H9 (cell line): Measurements from ENCODE around the gene PLCZ1. TPM values are rescaled to one million over a fixed set of nuclear protein-coding genes. Genes with fewer than 3 reads are reported as not detected.

Source experiments
- DNase-seq: peaks from one replicate; pipeline ENCODE4 v3.0.0-alpha.2; 2017
- H2AFZ ChIP-seq: one replicate; pipeline ENCODE4 v1.6.1; 2013; ENCODE audit warnings: mild to moderate bottlenecking, low read length, control low read depth, moderate library complexity
- H2AK5ac ChIP-seq: 2 replicates; pipeline ENCODE4 v1.6.1; 2013; ENCODE audit warnings: low read length, control low read depth, mixed read lengths; ENCODE audit not compliant: insufficient read length
- H2BK120ac ChIP-seq: one replicate; pipeline ENCODE4 v1.6.1; 2013; ENCODE audit warnings: low read depth, mild to moderate bottlenecking, low read length, control low read depth, inconsistent platforms; ENCODE audit not compliant: poor library complexity, severe bottlenecking
- H2BK12ac ChIP-seq: 2 replicates; pipeline ENCODE4 v1.6.1; 2013; ENCODE audit warnings: low read length, control low read depth, mixed read lengths, low read depth; ENCODE audit not compliant: insufficient read length
- H2BK15ac ChIP-seq: 2 replicates; pipeline ENCODE4 v1.6.1; 2013; ENCODE audit warnings: low read depth, low read length, control low read depth
- H2BK20ac ChIP-seq: one replicate; pipeline ENCODE4 v1.6.1; 2013; ENCODE audit warnings: low read depth, mild to moderate bottlenecking, low read length, control low read depth, inconsistent platforms; ENCODE audit not compliant: poor library complexity, severe bottlenecking
- H2BK5ac ChIP-seq: 2 replicates; pipeline ENCODE4 v1.6.1; 2013; ENCODE audit warnings: low read length, control low read depth, mixed read lengths; ENCODE audit not compliant: insufficient read length
- H3K14ac ChIP-seq: 2 replicates; pipeline ENCODE4 v1.6.1; 2013; ENCODE audit warnings: low read length, control low read depth; ENCODE audit not compliant: insufficient read depth
- H3K18ac ChIP-seq: 2 replicates; pipeline ENCODE4 v1.6.1; 2013; ENCODE audit warnings: low read depth, mild to moderate bottlenecking, mixed read lengths, low read length, control low read depth; ENCODE audit not compliant: insufficient read length
- H3K23ac ChIP-seq: 2 replicates; pipeline ENCODE4 v1.6.1; 2013; ENCODE audit warnings: low read length, control low read depth, mixed read lengths, low read depth; ENCODE audit not compliant: insufficient read length
- H3K23me2 ChIP-seq: 2 replicates; pipeline ENCODE4 v1.6.1; 2013; ENCODE audit warnings: low read depth, mild to moderate bottlenecking, mixed read lengths, low read length, control low read depth; ENCODE audit not compliant: insufficient read length, poor library complexity, severe bottlenecking
- H3K27ac ChIP-seq: 2 replicates; pipeline ENCODE4 v1.5.1; 2013; ENCODE audit warnings: low read length, control low read depth, mixed read lengths, low read depth; ENCODE audit not compliant: insufficient read length
- H3K27me3 ChIP-seq: 2 replicates; pipeline ENCODE4 v1.6.1; 2013; ENCODE audit warnings: low read length, control low read depth, inconsistent platforms; ENCODE audit not compliant: insufficient read depth
- H3K4ac ChIP-seq: 2 replicates; pipeline ENCODE4 v1.6.1; 2013; ENCODE audit warnings: low read depth, mild to moderate bottlenecking, control low read depth, inconsistent platforms, low read length, moderate library complexity
- H3K4me1 ChIP-seq: 2 replicates; pipeline ENCODE4 v1.6.1; 2013; ENCODE audit warnings: low read length, control low read depth, inconsistent platforms; ENCODE audit not compliant: insufficient read depth
- H3K4me2 ChIP-seq: 2 replicates; pipeline ENCODE4 v1.6.1; 2013; ENCODE audit warnings: low read length, control low read depth, mixed read lengths; ENCODE audit not compliant: insufficient read length, insufficient read depth
- H3K56ac ChIP-seq: 2 replicates; pipeline ENCODE4 v1.6.1; 2013; ENCODE audit warnings: low read depth, mild to moderate bottlenecking, mixed read lengths, low read length, control low read depth; ENCODE audit not compliant: insufficient read length
- H3K79me1 ChIP-seq: 2 replicates; pipeline ENCODE4 v1.6.1; 2013; ENCODE audit warnings: low read depth, mild to moderate bottlenecking, moderate library complexity, low read length, control low read depth, inconsistent platforms; ENCODE audit not compliant: insufficient read depth, poor library complexity, severe bottlenecking
- H3K79me2 ChIP-seq: 2 replicates; pipeline ENCODE4 v1.6.1; 2013; ENCODE audit warnings: low read length, control low read depth, inconsistent platforms; ENCODE audit not compliant: insufficient read depth
- H3K9ac ChIP-seq: 2 replicates; pipeline ENCODE4 v1.6.1; 2013; ENCODE audit warnings: low read length, control low read depth, mixed read lengths; ENCODE audit not compliant: insufficient read length; ENCODE audit errors: extremely low read depth
- H3K9me3 ChIP-seq: one replicate; pipeline ENCODE4 v1.6.1; 2013; ENCODE audit warnings: low read depth, low read length, inconsistent platforms; ENCODE audit not compliant: control insufficient read depth
- H3T11ph ChIP-seq: one replicate; pipeline ENCODE4 v1.6.1; 2013; ENCODE audit warnings: mild to moderate bottlenecking, low read length, control low read depth, inconsistent platforms
- H4K20me1 ChIP-seq: one replicate; pipeline ENCODE4 v1.6.1; 2013; ENCODE audit not compliant: control insufficient read depth, insufficient read length, insufficient read depth
- H4K5ac ChIP-seq: 2 replicates; pipeline ENCODE4 v1.6.1; 2013; ENCODE audit warnings: low read depth, mild to moderate bottlenecking, mixed read lengths, low read length, control low read depth; ENCODE audit not compliant: insufficient read length
- H4K8ac ChIP-seq: replicated peaks from 2 replicates; pipeline ENCODE4 v1.6.1; 2013; ENCODE audit warnings: low read length, control low read depth, mixed read lengths, low read depth; ENCODE audit not compliant: insufficient read length
- H4K91ac ChIP-seq: 2 replicates; pipeline ENCODE4 v1.6.1; 2013; ENCODE audit warnings: low read depth, mild to moderate bottlenecking, moderate library complexity, mixed read lengths, low read length, control low read depth; ENCODE audit not compliant: insufficient read length
- H3K27ac Mint-ChIP-seq, 3 experiments: 2 replicates in 2 of 3; 3 replicates in 1 of 3; pipeline ENCODE4 v1.8.0; 2020 to 2021; ENCODE audit warnings: mixed read lengths in 3 of 3, mild to moderate bottlenecking in 1 of 3, moderate library complexity in 1 of 3
- H3K27me3 Mint-ChIP-seq: 2 replicates; pipeline ENCODE4 v1.8.0; 2021; ENCODE audit warnings: low read depth, mild to moderate bottlenecking, moderate library complexity, mixed read lengths
- H3K36me3 Mint-ChIP-seq, 3 experiments: 2 replicates in 2 of 3; 3 replicates in 1 of 3; pipeline ENCODE4 v1.8.0; 2020 to 2021; ENCODE audit warnings: low read depth in 3 of 3, mixed read lengths in 3 of 3; ENCODE audit not compliant: insufficient read depth in 1 of 3
- H3K4me1 Mint-ChIP-seq, 2 experiments: 2 replicates each; pipeline ENCODE4 v1.8.0; 2020; ENCODE audit warnings: mixed read lengths in 2 of 2
- H3K4me3 Mint-ChIP-seq, 2 experiments: 2 replicates in 1 of 2; 3 replicates in 1 of 2; pipeline ENCODE4 v1.8.0; 2020 to 2021; ENCODE audit warnings: mild to moderate bottlenecking in 2 of 2, mixed read lengths in 2 of 2, moderate library complexity in 1 of 2
- H3K9me3 Mint-ChIP-seq, 2 experiments: 2 replicates in 1 of 2; 3 replicates in 1 of 2; pipeline ENCODE4 v1.8.0; 2020; ENCODE audit warnings: mild to moderate bottlenecking in 2 of 2, mixed read lengths in 2 of 2, moderate library complexity in 1 of 2
- CTCF ChIP-seq: fragments of 200-600 bp; sonication (generic); conservative IDR thresholded peaks from 3 replicates; pipeline ENCODE4 v1.8.0; 2021; ENCODE audit warnings: antibody characterized with exemption, mild to moderate bottlenecking
- total RNA-seq: library from RNA; stranded (reverse); gene quantifications from 2 replicates; pipeline ENCODE4 v1.2.1, GENCODE V29; 2021

Gene PLCZ1
- total RNA-seq, 1 experiment from 2014 or later, result not detected

GRCh38 chr12:18658829-18659228 lies 79.0 kb downstream of the PLCZ1 start:
- Histone ChIP-seq H3K14ac (no peak overlapping the region), H3K27ac (no peak overlapping the region), H2AK5ac (no peak overlapping the region), H4K91ac (no peak overlapping the region), H4K8ac (no peak overlapping the region), H3K56ac (no peak overlapping the region), H3K23me2 (no peaks in the 10 kb centered on the region), H3K23ac (no peak overlapping the region), H3T11ph (no peak overlapping the region), H2BK15ac (no peak overlapping the region), H3K79me2 (no peaks in the 10 kb centered on the region), H3K4ac (no peak overlapping the region), H3K4me1 (no peaks in the 10 kb centered on the region; the same call in 1 of the 2 replicates), H3K18ac (no peak overlapping the region), H3K9me3 (no peaks in the 10 kb centered on the region), H3K79me1 (no peaks in the 10 kb centered on the region), H3K4me2 (no peak overlapping the region), H2BK12ac (no peak overlapping the region), H3K27me3 (no peaks in the 10 kb centered on the region), H4K20me1 (no peaks in the 10 kb centered on the region), H2BK20ac (no peak overlapping the region), H2BK120ac (no peak overlapping the region), H3K9ac (no peak overlapping the region), H2AFZ (no peak overlapping the region), H2BK5ac (no peak overlapping the region), H4K5ac (no peak overlapping the region)
- H3K4me3 Mint-ChIP-seq, result no peak overlapping the region
- H3K27ac Mint-ChIP-seq, result no peak overlapping the region
- H3K36me3 Mint-ChIP-seq, result peaks cover 0 to 10% (median 0%) of the 10 kb centered on the region in 3 experiments; a peak in 1 of 7 replicates
- no peak for DNase-seq
- peaks cover 12 to 14% of the 10 kb centered on the region in 2 experiments for H3K4me1 Mint-ChIP-seq
- no peaks in the 10 kb centered on the region for H3K27me3 Mint-ChIP-seq
- TF ChIP-seq CTCF, result no peak
- H3K9me3 Mint-ChIP-seq, result peaks cover 4 to 10% of the 10 kb centered on the region in 2 experiments; a peak in 4 of 5 replicates
